GM18861 (cell line): ENCODE data around the gene DNAJC7.
"Not testable (repeated sequence)": the region's sequence is repeated elsewhere in the genome, so short reads cannot be mapped to it uniquely, and the experiment has no call there.

ENCODE experiments used
- ATAC-seq: cut with Tn5 transposase; IDR thresholded peaks from one replicate; pipeline ENCODE4 v1.9.1; 2021; ENCODE audit not compliant: unreplicated experiment

The DNAJC7 gene

GRCh38 chr17:42017866-42018200, 594 bp upstream of the DNAJC7 start:
- no peak for ATAC-seq

GRCh38 chr17:42016411-42016831, 818 bp downstream of the DNAJC7 start:
- no peak for ATAC-seq

GRCh38 chr17:42013740-42014139, 3.5 kb downstream of the DNAJC7 start:
- ATAC-seq, result not testable (repeated sequence)

GRCh38 chr17:42012363-42012762, 4.9 kb downstream of the DNAJC7 start:
- ATAC-seq, result not testable (repeated sequence)

- no peak for ATAC-seq
These were observed 6.2 kb downstream of the DNAJC7 start for GRCh38 chr17:42010898-42011516.

- not testable (repeated sequence) for ATAC-seq
These were observed 7.0 kb downstream of the DNAJC7 start for GRCh38 chr17:42010266-42010680.

GRCh38 chr17:42009170-42009569, 8.1 kb downstream of the DNAJC7 start:
- ATAC-seq, result no peak

GRCh38 chr17:42005166-42005565, 12.1 kb downstream of the DNAJC7 start:
- ATAC-seq, result no peak

GRCh38 chr17:42002792-42003301, 14.4 kb downstream of the DNAJC7 start:
- ATAC-seq, result no peak

GRCh38 chr17:42002175-42002791, 15.0 kb downstream of the DNAJC7 start:
- ATAC-seq, result no peak

- ATAC-seq, result no peak
These were observed 15.5 kb downstream of the DNAJC7 start for GRCh38 chr17:42001729-42002128.

GRCh38 chr17:42000413-42001133, 16.7 kb downstream of the DNAJC7 start:
- no peak for ATAC-seq

GRCh38 chr17:41998497-41998896, 18.7 kb downstream of the DNAJC7 start:
- ATAC-seq, result no peak

GRCh38 chr17:41996855-41997164, 20.4 kb downstream of the DNAJC7 start:
- no peak for ATAC-seq

GRCh38 chr17:41992576-41992975, 24.7 kb downstream of the DNAJC7 start:
- no peak for ATAC-seq

- no peak for ATAC-seq
These were observed 27.4 kb downstream of the DNAJC7 start for GRCh38 chr17:41989702-41990419.

GRCh38 chr17:41988418-41988817, 28.8 kb downstream of the DNAJC7 start:
- ATAC-seq, result no peak

GRCh38 chr17:41987642-41988041, 29.6 kb downstream of the DNAJC7 start:
- ATAC-seq, result no peak

- ATAC-seq, result no peak
These were observed 30.6 kb downstream of the DNAJC7 start for GRCh38 chr17:41986634-41987033.

- no peak for ATAC-seq
These were observed 31.3 kb downstream of the DNAJC7 start for GRCh38 chr17:41985919-41986318.

GRCh38 chr17:41984454-41984853, 32.8 kb downstream of the DNAJC7 start:
- no peak for ATAC-seq
